ENCODE measurements around the gene DNASE1.
"Not testable (repeated sequence)": the region's sequence is repeated elsewhere in the genome, so short reads cannot be mapped to it uniquely, and the experiment has no call there.

DNASE1 gene

GRCh38 chr16:3641801-3642396 is 12.6 kb upstream of the DNASE1 start:
- no peak for DNase-seq (ENCODE audit: low spot score)

- no peak for DNase-seq (ENCODE audit: low spot score)
These were observed 11.9 kb upstream of the DNASE1 start for GRCh38 chr16:3642397-3643094.

GRCh38 chr16:3643095-3643730 is 11.3 kb upstream of the DNASE1 start:
- DNase-seq (ENCODE audit: low spot score): no peak

GRCh38 chr16:3645108-3645503 is 9.4 kb upstream of the DNASE1 start:
- DNase-seq (ENCODE audit: low spot score): no peak

GRCh38 chr16:3645504-3646347 is 8.8 kb upstream of the DNASE1 start:
- no peak for DNase-seq (ENCODE audit: low spot score)

- DNase-seq (ENCODE audit: low spot score): no peak
These were observed 8.1 kb upstream of the DNASE1 start for GRCh38 chr16:3646348-3646920.

GRCh38 chr16:3650631-3651265 is 3.7 kb upstream of the DNASE1 start:
- DNase-seq (ENCODE audit: low spot score): no peak

- DNase-seq (ENCODE audit: low spot score): no peak
These were observed 2.8 kb upstream of the DNASE1 start for GRCh38 chr16:3651461-3652372.

- DNase-seq (ENCODE audit: low spot score): no peak
These were observed 1.9 kb upstream of the DNASE1 start for GRCh38 chr16:3652373-3653195.

GRCh38 chr16:3655030-3655395 is 522 bp downstream of the DNASE1 start:
- no peak for DNase-seq (ENCODE audit: low spot score)

- no peak for DNase-seq (ENCODE audit: low spot score)
These were observed 1.1 kb downstream of the DNASE1 start for GRCh38 chr16:3655396-3656159.

- not testable (repeated sequence) for DNase-seq (ENCODE audit: low spot score)
These were observed 1.6 kb downstream of the DNASE1 start for GRCh38 chr16:3656160-3656490.

GRCh38 chr16:3656491-3657468 is 2.3 kb downstream of the DNASE1 start:
- DNase-seq (ENCODE audit: low spot score): peak; percentile 28

- DNase-seq (ENCODE audit: low spot score): no peak
These were observed 4.8 kb downstream of the DNASE1 start for GRCh38 chr16:3659251-3659650.

GRCh38 chr16:3661311-3661710 is 6.8 kb downstream of the DNASE1 start:
- DNase-seq (ENCODE audit: low spot score): no peak

GRCh38 chr16:3661922-3662321 is 7.4 kb downstream of the DNASE1 start:
- DNase-seq (ENCODE audit: low spot score): no peak

- DNase-seq (ENCODE audit: low spot score): no peak
These were observed 8.1 kb downstream of the DNASE1 start for GRCh38 chr16:3662601-3663000.
